H1 (cell line): ENCODE results near the gene AGBL4. TPM values are rescaled to one million over a fixed set of nuclear protein-coding genes. Genes with fewer than 3 reads are reported as not detected.

Source experiments
- CTCF ChIA-PET: fragments of 300-600 bp; sonication (Branson Sonifier 250); formaldehyde crosslinking; loops from one replicate; lab custom pipeline; 2021; ENCODE audit not compliant: partially characterized antibody; lab: Charles Lee
- POLR2A ChIA-PET: fragments of 300-600 bp; sonication (Branson Sonifier 250); formaldehyde crosslinking; loops from one replicate; lab custom pipeline; 2021; ENCODE audit warnings: inconsistent platforms; ENCODE audit not compliant: partially characterized antibody; lab: Charles Lee
- DNase-seq, 2 experiments: peaks; one replicate each; pipeline versions ENCODE4 v3.0.0 to v3.0.0-alpha.2; 2010 to 2022; ENCODE audit warnings: low spot score in 2 of 2, low read depth in 1 of 2, mixed read lengths in 1 of 2
- FAIRE-seq: peaks from 2 replicates; lab custom pipeline; 2011; peaks lifted over from hg19 to GRCh38; lab: Jason Lieb, UNC
- H2AFZ ChIP-seq: 2 replicates; pipeline ENCODE4 v1.8.1; 2012; ENCODE audit warnings: low read length, inconsistent platforms
- H2AK5ac ChIP-seq: 2 replicates; pipeline ENCODE4 v1.6.1; 2013; ENCODE audit warnings: low read depth, low read length
- H2BK120ac ChIP-seq: replicated peaks from 2 replicates; pipeline ENCODE3; 2013; ENCODE audit warnings: low read depth, low read length, inconsistent platforms
- H2BK12ac ChIP-seq: 2 replicates; pipeline ENCODE4 v1.6.1; 2013; ENCODE audit warnings: low read depth, low read length
- H2BK15ac ChIP-seq: 2 replicates; pipeline ENCODE4 v1.6.1; 2013; ENCODE audit warnings: low read length
- H2BK20ac ChIP-seq: 2 replicates; pipeline ENCODE4 v1.6.1; 2013; ENCODE audit warnings: low read length
- H2BK5ac ChIP-seq: 2 replicates; pipeline ENCODE4 v1.6.1; 2013; ENCODE audit warnings: low read depth, low read length
- H3K14ac ChIP-seq: 2 replicates; pipeline ENCODE4 v1.6.1; 2013; ENCODE audit warnings: inconsistent platforms; ENCODE audit not compliant: insufficient read length
- H3K18ac ChIP-seq: 2 replicates; pipeline ENCODE4 v1.6.1; 2013; ENCODE audit warnings: low read length; ENCODE audit errors: extremely low read depth
- H3K23ac ChIP-seq: 2 replicates; pipeline ENCODE4 v1.6.1; 2013; ENCODE audit warnings: inconsistent platforms; ENCODE audit not compliant: insufficient read length
- H3K23me2 ChIP-seq: 2 replicates; pipeline ENCODE4 v1.6.1; 2013; ENCODE audit warnings: low read depth, low read length
- H3K27ac ChIP-seq: 2 replicates; pipeline ENCODE4 v1.6.1; 2011; ENCODE audit warnings: low read depth, low read length, inconsistent platforms
- H3K27me3 ChIP-seq, 4 experiments: replicated peaks in 1 of 4; 1 replicate in 1 of 4; 2 replicates in 3 of 4; pipeline versions ENCODE4 v1.6.1 to v1.8.1; 2011 to 2013; ENCODE audit warnings: low read length in 3 of 4, mild to moderate bottlenecking in 3 of 4, inconsistent platforms in 2 of 4, mixed read lengths in 2 of 4, moderate library complexity in 1 of 4; ENCODE audit not compliant: control insufficient read depth in 3 of 4, insufficient read depth in 3 of 4; ENCODE audit errors: extremely low read depth in 1 of 4
- H3K36me3 ChIP-seq, 4 experiments: 2 replicates each; pipeline versions ENCODE4 v1.6.1 to v1.8.1; 2011 to 2013; ENCODE audit warnings: mild to moderate bottlenecking in 4 of 4, low read length in 3 of 4, moderate library complexity in 2 of 4, control low read depth in 1 of 4, inconsistent platforms in 1 of 4; ENCODE audit not compliant: insufficient read depth in 4 of 4, control insufficient read depth in 2 of 4
- H3K4ac ChIP-seq: replicated peaks from 2 replicates; pipeline ENCODE3; 2013; ENCODE audit warnings: low read length, low read depth, mixed read lengths, inconsistent platforms; ENCODE audit not compliant: insufficient read length
- H3K4me1 ChIP-seq, 4 experiments: replicated peaks in 1 of 4; 1 replicate in 1 of 4; 2 replicates in 3 of 4; pipeline versions ENCODE4 v1.6.1 to v1.8.1; 2011 to 2013; ENCODE audit warnings: low read length in 3 of 4, inconsistent platforms in 2 of 4, mixed read lengths in 1 of 4; ENCODE audit not compliant: insufficient read depth in 4 of 4, control insufficient read depth in 3 of 4
- H3K4me2 ChIP-seq, 2 experiments: 2 replicates each; pipeline versions ENCODE4 v1.6.1 to v1.8.1; 2011 to 2013; ENCODE audit warnings: low read depth in 2 of 2, low read length in 2 of 2, control low read depth in 1 of 2, inconsistent platforms in 1 of 2, mild to moderate bottlenecking in 1 of 2; ENCODE audit not compliant: insufficient read depth in 1 of 2
- H3K4me3 ChIP-seq, 4 experiments: fragments of 200-600, 300-600 bp in 1 of 4; sonication (generic), shearing (Covaris generic), sonication (Bioruptor Twin) in 1 of 4; 2 replicates each; pipeline versions ENCODE4 v1.5.1 to v1.8.1; 2011 to 2016; ENCODE audit warnings: low read length in 4 of 4, low read depth in 3 of 4, control low read depth in 2 of 4, inconsistent platforms in 2 of 4, mild to moderate bottlenecking in 2 of 4, mixed read lengths in 1 of 4, moderate library complexity in 1 of 4; ENCODE audit not compliant: insufficient read depth in 2 of 4; ENCODE audit errors: extremely low read depth in 1 of 4
- H3K56ac ChIP-seq: replicated peaks from 2 replicates; pipeline ENCODE3; 2013; ENCODE audit warnings: low read depth, mild to moderate bottlenecking, mixed read lengths, low read length, inconsistent platforms; ENCODE audit not compliant: insufficient read length
- H3K79me1 ChIP-seq: 2 replicates; pipeline ENCODE4 v1.6.1; 2013; ENCODE audit warnings: low read depth, low read length, control low read depth
- H3K79me2 ChIP-seq, 2 experiments: 2 replicates each; pipeline versions ENCODE4 v1.6.1 to v1.8.1; 2012 to 2013; ENCODE audit warnings: low read length in 2 of 2, mild to moderate bottlenecking in 2 of 2, inconsistent platforms in 1 of 2; ENCODE audit not compliant: insufficient read depth in 2 of 2, control insufficient read depth in 1 of 2
- H3K9ac ChIP-seq, 4 experiments: replicated peaks in 1 of 4; 1 replicate in 1 of 4; 2 replicates in 3 of 4; pipeline versions ENCODE4 v1.6.1 to v1.8.1; 2011 to 2013; ENCODE audit warnings: low read depth in 3 of 4, low read length in 3 of 4, control low read depth in 2 of 4, mild to moderate bottlenecking in 2 of 4, moderate library complexity in 2 of 4, inconsistent platforms in 1 of 4; ENCODE audit errors: extremely low read depth in 1 of 4
- H3K9me3 ChIP-seq, 2 experiments: 2 replicates each; pipeline versions ENCODE4 v1.6.1 to v1.8.1; 2012 to 2013; ENCODE audit warnings: mild to moderate bottlenecking in 2 of 2, moderate library complexity in 2 of 2, control low read depth in 1 of 2, inconsistent platforms in 1 of 2, low read depth in 1 of 2, low read length in 1 of 2, mixed read lengths in 1 of 2; ENCODE audit not compliant: insufficient read depth in 2 of 2
- H4K20me1 ChIP-seq, 2 experiments: replicated peaks in 1 of 2; 2 replicates each; pipeline versions ENCODE3 to v1.8.1; 2011 to 2013; ENCODE audit warnings: inconsistent platforms in 2 of 2, low read length in 2 of 2, mild to moderate bottlenecking in 1 of 2; ENCODE audit not compliant: insufficient read depth in 2 of 2, control insufficient read depth in 1 of 2
- H4K5ac ChIP-seq: 2 replicates; pipeline ENCODE4 v1.6.1; 2013; ENCODE audit warnings: low read length, low read depth, mixed read lengths, inconsistent platforms; ENCODE audit not compliant: insufficient read length
- H4K8ac ChIP-seq: 2 replicates; pipeline ENCODE4 v1.8.0; 2013; ENCODE audit warnings: mild to moderate bottlenecking, moderate library complexity, low read length, inconsistent platforms; ENCODE audit not compliant: insufficient read depth; ENCODE audit errors: extremely low read depth
- H4K91ac ChIP-seq: replicated peaks from 2 replicates; pipeline ENCODE3; 2013; ENCODE audit warnings: low read length, mixed read lengths, inconsistent platforms; ENCODE audit not compliant: insufficient read length
- BRCA1 ChIP-seq: IDR thresholded peaks from 2 replicates; pipeline ENCODE4 v1.6.1; 2012; ENCODE audit warnings: low read depth, low read length, improper control_type of control experiment
- CBX5 ChIP-seq: fragments of 300-800, 300-1000 bp; sonication (generic); IDR thresholded peaks from 2 replicates; pipeline ENCODE4 v1.7.1; 2016; ENCODE audit warnings: antibody characterized with exemption, low read length, low read depth
- CBX8 ChIP-seq: fragments of 300-800, 300-1000 bp; sonication (generic); IDR thresholded peaks from 2 replicates; pipeline ENCODE4 v1.7.1; 2016; ENCODE audit warnings: low read depth, low read length, borderline replicate concordance
- CHD2 ChIP-seq: IDR thresholded peaks from 2 replicates; pipeline ENCODE4 v1.6.1; 2012; ENCODE audit warnings: low read length, improper control_type of control experiment
- FOSL1 ChIP-seq: IDR thresholded peaks from 2 replicates; pipeline ENCODE4 v1.6.1; 2011; ENCODE audit warnings: mild to moderate bottlenecking, low read depth, low read length, moderate library complexity; ENCODE audit not compliant: insufficient read depth
- GABPA ChIP-seq: IDR thresholded peaks from 2 replicates; pipeline ENCODE4 v1.6.1; 2011; ENCODE audit warnings: mild to moderate bottlenecking, low read length, moderate library complexity, borderline replicate concordance; ENCODE audit not compliant: insufficient read depth
- HDAC2 ChIP-seq, 2 experiments: fragments of 300-600 bp in 1 of 2; sonication (generic) in 1 of 2; IDR thresholded peaks; 2 replicates each; pipeline ENCODE4 v1.6.1; 2011 to 2012; ENCODE audit warnings: low read depth in 2 of 2, low read length in 2 of 2, mild to moderate bottlenecking in 2 of 2, moderate library complexity in 2 of 2, borderline replicate concordance in 1 of 2, inconsistent platforms in 1 of 2
- KDM5A ChIP-seq: fragments of 200-600 bp; IDR thresholded peaks from 2 replicates; pipeline ENCODE4 v1.7.1; 2012; ENCODE audit warnings: mild to moderate bottlenecking, low read length, inconsistent platforms, mixed read lengths
- POLR2AphosphoS5 ChIP-seq: IDR thresholded peaks from 2 replicates; pipeline ENCODE4 v1.6.1; 2011; ENCODE audit warnings: low read depth, low read length
- RAD21 ChIP-seq, 2 experiments: IDR thresholded peaks in 1 of 2; conservative IDR thresholded peaks in 1 of 2; 2 replicates each; pipeline ENCODE4 v1.6.1; 2011; ENCODE audit warnings: low read depth in 2 of 2, low read length in 2 of 2, improper control_type of control experiment in 1 of 2, inconsistent platforms in 1 of 2, mild to moderate bottlenecking in 1 of 2, moderate library complexity in 1 of 2
- RFX5 ChIP-seq: IDR thresholded peaks from 2 replicates; pipeline ENCODE4 v1.6.1; 2011; ENCODE audit warnings: low read depth, low read length, improper control_type of control experiment, borderline replicate concordance
- RXRA ChIP-seq: IDR thresholded peaks from 2 replicates; pipeline ENCODE4 v1.6.1; 2011; ENCODE audit warnings: low read depth, mild to moderate bottlenecking, low read length, moderate library complexity; ENCODE audit not compliant: insufficient read depth
- SIN3A ChIP-seq, 2 experiments: IDR thresholded peaks in 1 of 2; conservative IDR thresholded peaks in 1 of 2; 2 replicates each; pipeline ENCODE4 v1.6.1; 2011 to 2012; ENCODE audit warnings: low read length in 2 of 2, improper control_type of control experiment in 1 of 2, low read depth in 1 of 2, mild to moderate bottlenecking in 1 of 2
- SRF ChIP-seq: IDR thresholded peaks from 2 replicates; pipeline ENCODE4 v1.6.1; 2011; ENCODE audit warnings: mild to moderate bottlenecking, low read depth, low read length, moderate library complexity
- TEAD4 ChIP-seq: IDR thresholded peaks from 2 replicates; pipeline ENCODE4 v1.6.1; 2012; ENCODE audit warnings: low read depth, low read length, inconsistent platforms, mixed read lengths
- WGBS, 2 experiments: shearing (Covaris generic) in 1 of 2; methylation state at CpG; one replicate each; pipeline versions ENCODE4 v1.1.6 to v1.1.7; 2013 to 2015; ENCODE audit warnings: low lambda C conversion rate in 2 of 2, mixed read lengths in 2 of 2, inconsistent platforms in 1 of 2, low coverage in 1 of 2, missing lambda C conversion rate in 1 of 2; ENCODE audit not compliant: insufficient replicate concordance in 2 of 2, insufficient coverage in 1 of 2, insufficient read length in 1 of 2; ENCODE audit errors: extremely low coverage in 1 of 2, missing lambda C conversion rate in 1 of 2; 5-methylcytosine and 5-hydroxymethylcytosine counted together
- polyA plus RNA-seq, 7 experiments: library from polyadenylated mRNA; depleted of rRNA in 3 of 7; stranded (reverse) in 5 of 7; unstranded in 2 of 7; fragments of >200 nt in 5 of 7; fragments of 200-250 nt in 2 of 7; gene quantifications; 1 replicate in 5 of 7; 2 replicates in 1 of 7; 4 replicates in 1 of 7; pipeline versions ENCODE4 v1.2.1 to v1.2.3, GENCODE V29; 2011 to 2013; ENCODE audit warnings: missing spikeins in 2 of 7, mixed read lengths in 2 of 7
- total RNA-seq: library from RNA; stranded (reverse); fragmentation: NEBNext Ultra II Directional; extraction: Animal tissue kit (Norgen Biotek cat#: 25700); gene quantifications from 2 replicates; pipeline ENCODE4 v1.2.1, GENCODE V29; 2021

Gene AGBL4
- total and polyA plus RNA-seq, 2 of the 8 experiments (the other 6 are each of a cell fraction or from before 2014, with no cell fraction given) = 0.41 to 0.45 TPM

DNA sequence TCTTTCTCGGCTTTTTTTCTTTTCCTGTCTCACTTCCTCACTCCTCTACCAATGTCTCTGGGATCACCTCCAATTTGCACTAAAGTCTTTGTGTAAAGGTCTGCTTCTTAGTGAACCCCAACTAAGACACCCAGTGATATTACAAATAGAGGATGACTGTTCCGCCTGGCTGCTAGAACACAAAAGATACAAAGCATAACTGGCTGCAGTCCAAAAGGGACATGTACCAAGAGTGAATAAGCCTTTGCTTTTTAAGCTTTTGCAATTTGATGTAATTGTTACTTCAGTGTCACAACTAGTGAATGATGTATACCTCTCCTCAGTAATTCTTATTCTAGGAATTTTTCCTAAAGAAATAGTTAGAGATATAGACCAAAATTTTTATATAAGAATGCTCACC lies 1164.3 kb downstream of the AGBL4 start:
- no peak for FAIRE-seq
- H3K27ac ChIP-seq = no peak overlapping the region
- no peak overlapping the region for H2BK12ac ChIP-seq
- no peaks in the 10 kb centered on the region for H3K4me1 ChIP-seq
- H3K4me2 ChIP-seq = no peak overlapping the region
- H3K23ac ChIP-seq = no peak overlapping the region
- no peak overlapping the region for H2BK120ac ChIP-seq
- H2AFZ ChIP-seq = no peak overlapping the region
- no peak overlapping the region for H3K14ac ChIP-seq
- H2BK5ac ChIP-seq = no peak overlapping the region
- no peaks in the 10 kb centered on the region for H3K79me2 ChIP-seq
- no peak overlapping the region for H4K91ac ChIP-seq
- no peak overlapping the region for H2BK15ac ChIP-seq
- H3K23me2 ChIP-seq = no peaks in the 10 kb centered on the region
- no peak overlapping the region for H3K4ac ChIP-seq
- no peaks in the 10 kb centered on the region for H3K27me3 ChIP-seq
- H3K9ac ChIP-seq = no peak overlapping the region
- 42% methylated on average over 2 of the region's 2 CpGs; no CpG with 5 or more reads in 1 of the 2 experiments for WGBS, 2 experiments
- H4K20me1 ChIP-seq = no peaks in the 10 kb centered on the region
- ChIA-PET CTCF (no interaction called here), POLR2A (no interaction called here)
- no peak overlapping the region for H3K4me3 ChIP-seq
- no peak overlapping the region for H3K18ac ChIP-seq
- no peaks in the 10 kb centered on the region for H3K79me1 ChIP-seq
- no peaks in the 10 kb centered on the region for H3K36me3 ChIP-seq
- H2BK20ac ChIP-seq = no peak overlapping the region
- no peak overlapping the region for H3K56ac ChIP-seq
- H4K5ac ChIP-seq = no peak overlapping the region
- DNase-seq = no peak
- no peak overlapping the region for H2AK5ac ChIP-seq
- no peak overlapping the region for H4K8ac ChIP-seq
- H3K9me3 ChIP-seq = no peaks in the 10 kb centered on the region
- TF ChIP-seq RAD21 (IDR thresholded peaks at IDR 0.05 in 1 of 2, conservative IDR thresholded peaks at IDR 0.05 in 1 of 2; ENCODE audit: low read depth in 2 of 2, low read length in 2 of 2) = no peak
- no peak for TF ChIP-seq BRCA1
- TF ChIP-seq FOSL1 = no peak
- TF ChIP-seq SRF = no peak
- TF ChIP-seq RXRA = no peak
- no peak for TF ChIP-seq GABPA
- TF ChIP-seq SIN3A (conservative IDR thresholded peaks at IDR 0.05 in 1 of 2, IDR thresholded peaks at IDR 0.05 in 1 of 2; ENCODE audit: low read depth in 1 of 2, low read length in 2 of 2) = no peak
- TF ChIP-seq CBX8 = no peak
- no peak for TF ChIP-seq KDM5A
- TF ChIP-seq HDAC2 (IDR thresholded peaks at IDR 0.05; ENCODE audit: borderline replicate concordance in 1 of 2, low read depth in 2 of 2, low read length in 2 of 2) = no peak
- no peak for TF ChIP-seq CBX5
- TF ChIP-seq TEAD4 = no peak
- TF ChIP-seq CHD2 = no peak
- no peak for TF ChIP-seq POLR2AphosphoS5
- no peak for TF ChIP-seq RFX5
